Stimulated activated CD8-positive, alpha-beta memory T cell treated with anti-CD3 and anti-CD28 coated beads, Interleukin-7, amount 100 ng/mL, for 4 hours (primary cell): ENCODE results near the gene MRPL51.
A peak's percentile ranks its signal among the peaks of the same experiment; 100 is the strongest.

Experiments
- DNase-seq, 2 donors: peaks; one replicate each; pipeline ENCODE4 v3.0.0-alpha.2; 2020; ENCODE audit warnings: low read depth in 2 of 2

The MRPL51 gene

GRCh38 chr12:6461401-6462233 is 31.4 kb downstream of the MRPL51 start:
- DNase-seq: peak; percentile 74

GRCh38 chr12:6460751-6461371 is 32.2 kb downstream of the MRPL51 start:
- DNase-seq: no peak

GRCh38 chr12:6459004-6459337 is 34.1 kb downstream of the MRPL51 start:
- DNase-seq: no peak

- no peak for DNase-seq
Observed at GRCh38 chr12:6458281-6459003, 34.6 kb downstream of the MRPL51 start.

GRCh38 chr12:6457220-6457945 is 35.7 kb downstream of the MRPL51 start:
- DNase-seq: no peak

- no peak for DNase-seq
Observed at GRCh38 chr12:6452944-6453630, 40.0 kb downstream of the MRPL51 start.

GRCh38 chr12:6452245-6452943 is 40.7 kb downstream of the MRPL51 start:
- DNase-seq: no peak

GRCh38 chr12:6451348-6452244 is 41.5 kb downstream of the MRPL51 start, which contains the start of gene TAPBPL:
TSS of gene TAPBPL (plus strand) at chr12:6452042. CDS start at chr12:6452249, 207 bp downstream.
- peak; percentile 69 to 73 for DNase-seq

- no peak for DNase-seq
Observed at GRCh38 chr12:6450869-6451347, 42.2 kb downstream of the MRPL51 start.

- DNase-seq: no peak
Observed at GRCh38 chr12:6450091-6450868, 42.8 kb downstream of the MRPL51 start.

- no peak for DNase-seq
Observed at GRCh38 chr12:6444704-6445688, 48.1 kb downstream of the MRPL51 start, which contains the start of gene CD27. TSS of gene CD27 (plus strand) at chr12:6444955. CDS start at chr12:6445096, 141 bp downstream.

GRCh38 chr12:6444031-6444430 is 49.0 kb downstream of the MRPL51 start:
- DNase-seq: no peak

GRCh38 chr12:6443361-6443983 is 49.6 kb downstream of the MRPL51 start:
- DNase-seq: no peak

GRCh38 chr12:6442836-6443235 is 50.2 kb downstream of the MRPL51 start:
- DNase-seq: no peak
